ENCODE measurements around the gene WTAP. TPM values are rescaled to one million over a fixed set of nuclear protein-coding genes. Genes with fewer than 3 reads are reported as not detected.
"Not testable (repeated sequence)": the region's sequence is repeated elsewhere in the genome, so short reads cannot be mapped to it uniquely, and the experiment has no call there.

WTAP gene
- total RNA-seq, 1 donor from 2014 or later, result 115 TPM

- no peak for TF ChIP-seq CTCF (IDR thresholded peaks at IDR 0.05; ENCODE audit: insufficient read depth, low read length, severe bottlenecking)
- Histone ChIP-seq H3K4me3 (ENCODE audit: low read depth, low read length) (no peak overlapping the region), H3K27me3 (ENCODE audit: control insufficient read depth, insufficient read depth, low read length) (no peaks in the 10 kb centered on the region), H3K36me3 (ENCODE audit: control insufficient read depth, insufficient read depth, low read length) (no peaks in the 10 kb centered on the region)
- FAIRE-seq, result no peak
- peak; percentile 93 for DNase-seq (ENCODE audit: low read depth)
Measured at GRCh38 chr6:159701413-159701999, 25.8 kb upstream of the WTAP start.

- H3K27me3 ChIP-seq (ENCODE audit: control insufficient read depth, insufficient read depth, low read length); FAIRE-seq; H3K36me3 ChIP-seq (ENCODE audit: control insufficient read depth, insufficient read depth, low read length); H3K4me3 ChIP-seq (ENCODE audit: low read depth, low read length); DNase-seq (ENCODE audit: low read depth): not testable (repeated sequence)
Measured at GRCh38 chr6:159710603-159711002, 16.7 kb upstream of the WTAP start.

- FAIRE-seq; H3K36me3 ChIP-seq (ENCODE audit: control insufficient read depth, insufficient read depth, low read length); H3K4me3 ChIP-seq (ENCODE audit: low read depth, low read length); DNase-seq (ENCODE audit: low read depth); H3K27me3 ChIP-seq (ENCODE audit: control insufficient read depth, insufficient read depth, low read length): not testable (repeated sequence)
Measured at GRCh38 chr6:159712389-159712788, 14.9 kb upstream of the WTAP start.

- FAIRE-seq (no peak), DNase-seq (ENCODE audit: low read depth) (no peak)
Measured at GRCh38 chr6:159713984-159714383, 13.3 kb upstream of the WTAP start.

GRCh38 chr6:159714404-159714803 is 12.9 kb upstream of the WTAP start:
- Histone ChIP-seq H3K27me3 (ENCODE audit: control insufficient read depth, insufficient read depth, low read length) (no peaks in the 10 kb centered on the region), H3K36me3 (ENCODE audit: control insufficient read depth, insufficient read depth, low read length) (no peaks in the 10 kb centered on the region), H3K4me3 (ENCODE audit: low read depth, low read length) (no peak overlapping the region)
- TF ChIP-seq CTCF (IDR thresholded peaks at IDR 0.05; ENCODE audit: insufficient read depth, low read length, severe bottlenecking), result no peak
- FAIRE-seq (no peak), DNase-seq (ENCODE audit: low read depth) (no peak)

More at GRCh38 chr6:159713984-159714383, 13.3 kb upstream of the WTAP start:
- Histone ChIP-seq H3K27me3 (ENCODE audit: control insufficient read depth, insufficient read depth, low read length) (no peaks in the 10 kb centered on the region), H3K4me3 (ENCODE audit: low read depth, low read length) (no peak overlapping the region), H3K36me3 (ENCODE audit: control insufficient read depth, insufficient read depth, low read length) (no peaks in the 10 kb centered on the region)
- TF ChIP-seq CTCF (IDR thresholded peaks at IDR 0.05; ENCODE audit: insufficient read depth, low read length, severe bottlenecking), result no peak

GRCh38 chr6:159715166-159715565 is 12.1 kb upstream of the WTAP start:
- H3K27me3 ChIP-seq (ENCODE audit: control insufficient read depth, insufficient read depth, low read length), result no peaks in the 10 kb centered on the region
- no peak overlapping the region for H3K4me3 ChIP-seq (ENCODE audit: low read depth, low read length)
- DNase-seq (ENCODE audit: low read depth) (no peak), FAIRE-seq (no peak)
- H3K36me3 ChIP-seq (ENCODE audit: control insufficient read depth, insufficient read depth, low read length), result no peaks in the 10 kb centered on the region
- no peak for TF ChIP-seq CTCF (IDR thresholded peaks at IDR 0.05; ENCODE audit: insufficient read depth, low read length, severe bottlenecking)

- Histone ChIP-seq H3K27me3 (ENCODE audit: control insufficient read depth, insufficient read depth, low read length) (no peaks in the 10 kb centered on the region), H3K36me3 (ENCODE audit: control insufficient read depth, insufficient read depth, low read length) (no peaks in the 10 kb centered on the region), H3K4me3 (ENCODE audit: low read depth, low read length) (no peak overlapping the region)
- FAIRE-seq (no peak), DNase-seq (ENCODE audit: low read depth) (no peak)
- TF ChIP-seq CTCF (IDR thresholded peaks at IDR 0.05; ENCODE audit: insufficient read depth, low read length, severe bottlenecking), result no peak
Measured at GRCh38 chr6:159715605-159716004, 11.7 kb upstream of the WTAP start.

All from bronchial epithelial cell (primary cell).